ENCODE data around the gene EXT2.

The EXT2 gene

GRCh38 chr11:44250421-44250820 lies 154.9 kb downstream of the EXT2 start:
- H3K27ac ChIP-seq (ENCODE audit: low read length) = no peak overlapping the region
- H3K4me3 ChIP-seq (ENCODE audit: low read length) = no peak overlapping the region
- no peaks in the 10 kb centered on the region for H3K27me3 ChIP-seq (ENCODE audit: low read depth, low read length)
- H3K9me3 ChIP-seq (ENCODE audit: insufficient read depth, low read length) = peaks cover 17% of the 10 kb centered on the region
- no peak overlapping the region for H3K4me2 ChIP-seq (ENCODE audit: low read length)
- peaks cover 10% of the 10 kb centered on the region for H3K4me1 ChIP-seq (ENCODE audit: low read length)
- H3K79me2 ChIP-seq (ENCODE audit: low read length) = no peaks in the 10 kb centered on the region
- H3K36me3 ChIP-seq (replicated peaks; ENCODE audit: low read depth, low read length) = peaks cover 27% of the 10 kb centered on the region
- no peak overlapping the region for H2AFZ ChIP-seq (ENCODE audit: low read depth, low read length)
- TF ChIP-seq CTCF (IDR thresholded peaks at IDR 0.05; ENCODE audit: low read depth, low read length) (no peak), EZH2phosphoT487 (IDR thresholded peaks at IDR 0.05; ENCODE audit: low read depth) (no peak)
- no peaks in the 10 kb centered on the region for H4K20me1 ChIP-seq (ENCODE audit: insufficient read depth, low read length)
- no peak overlapping the region for H3K9ac ChIP-seq (ENCODE audit: low read length)

GRCh38 chr11:44252999-44253602 lies 157.6 kb downstream of the EXT2 start:
- H3K4me3 ChIP-seq (ENCODE audit: low read length) = no peak overlapping the region
- H3K36me3 ChIP-seq (replicated peaks; ENCODE audit: low read depth, low read length) = peaks cover 23% of the 10 kb centered on the region
- no peak overlapping the region for H3K4me2 ChIP-seq (ENCODE audit: low read length)
- no peak overlapping the region for H3K9ac ChIP-seq (ENCODE audit: low read length)
- H3K27me3 ChIP-seq (ENCODE audit: low read depth, low read length) = no peaks in the 10 kb centered on the region
- H3K27ac ChIP-seq (ENCODE audit: low read length) = no peak overlapping the region
- no peak overlapping the region for H2AFZ ChIP-seq (ENCODE audit: low read depth, low read length)
- H3K79me2 ChIP-seq (ENCODE audit: low read length) = no peaks in the 10 kb centered on the region
- H4K20me1 ChIP-seq (ENCODE audit: insufficient read depth, low read length) = no peaks in the 10 kb centered on the region
- peaks cover 17% of the 10 kb centered on the region for H3K9me3 ChIP-seq (ENCODE audit: insufficient read depth, low read length)
- TF ChIP-seq EZH2phosphoT487 (IDR thresholded peaks at IDR 0.05; ENCODE audit: low read depth) (no peak), CTCF (IDR thresholded peaks at IDR 0.05; ENCODE audit: low read depth, low read length) (no peak)
- H3K4me1 ChIP-seq (ENCODE audit: low read length) = no peaks in the 10 kb centered on the region

- H2AFZ ChIP-seq (ENCODE audit: low read depth, low read length) = no peak overlapping the region
- no peak overlapping the region for H3K4me2 ChIP-seq (ENCODE audit: low read length)
- no peaks in the 10 kb centered on the region for H3K27me3 ChIP-seq (ENCODE audit: low read depth, low read length)
- H3K36me3 ChIP-seq (replicated peaks; ENCODE audit: low read depth, low read length) = peaks cover 23% of the 10 kb centered on the region
- no peak overlapping the region for H3K27ac ChIP-seq (ENCODE audit: low read length)
- no peaks in the 10 kb centered on the region for H4K20me1 ChIP-seq (ENCODE audit: insufficient read depth, low read length)
- no peak overlapping the region for H3K4me3 ChIP-seq (ENCODE audit: low read length)
- TF ChIP-seq EZH2phosphoT487 (IDR thresholded peaks at IDR 0.05; ENCODE audit: low read depth) (no peak), CTCF (IDR thresholded peaks at IDR 0.05; ENCODE audit: low read depth, low read length) (no peak)
- peaks cover 17% of the 10 kb centered on the region for H3K9me3 ChIP-seq (ENCODE audit: insufficient read depth, low read length)
- no peak overlapping the region for H3K9ac ChIP-seq (ENCODE audit: low read length)
- H3K79me2 ChIP-seq (ENCODE audit: low read length) = no peaks in the 10 kb centered on the region
- no peaks in the 10 kb centered on the region for H3K4me1 ChIP-seq (ENCODE audit: low read length)
Observed at GRCh38 chr11:44255406-44256071, 160.1 kb downstream of the EXT2 start.

- Histone ChIP-seq H3K4me2 (ENCODE audit: low read length) (no peak overlapping the region), H3K9me3 (ENCODE audit: insufficient read depth, low read length) (peaks cover 17% of the 10 kb centered on the region), H3K4me1 (ENCODE audit: low read length) (no peaks in the 10 kb centered on the region), H3K4me3 (ENCODE audit: low read length) (no peak overlapping the region), H3K36me3 (replicated peaks; ENCODE audit: low read depth, low read length) (peaks cover 15% of the 10 kb centered on the region), H3K79me2 (ENCODE audit: low read length) (no peaks in the 10 kb centered on the region), H3K27me3 (ENCODE audit: low read depth, low read length) (no peaks in the 10 kb centered on the region), H2AFZ (ENCODE audit: low read depth, low read length) (no peak overlapping the region), H4K20me1 (ENCODE audit: insufficient read depth, low read length) (no peaks in the 10 kb centered on the region), H3K27ac (ENCODE audit: low read length) (no peak overlapping the region), H3K9ac (ENCODE audit: low read length) (no peak overlapping the region)
- TF ChIP-seq EZH2phosphoT487 (IDR thresholded peaks at IDR 0.05; ENCODE audit: low read depth) = no peak
- no peak for TF ChIP-seq CTCF (IDR thresholded peaks at IDR 0.05; ENCODE audit: low read depth, low read length)
Observed at GRCh38 chr11:44256673-44257291, 161.3 kb downstream of the EXT2 start.

All from OCI-LY3 (cell line).